ENCODE results near the gene SPTY2D1.
"Not testable (repeated sequence)": the region's sequence is repeated elsewhere in the genome, so short reads cannot be mapped to it uniquely, and the experiment has no call there.

Gene SPTY2D1

DNA sequence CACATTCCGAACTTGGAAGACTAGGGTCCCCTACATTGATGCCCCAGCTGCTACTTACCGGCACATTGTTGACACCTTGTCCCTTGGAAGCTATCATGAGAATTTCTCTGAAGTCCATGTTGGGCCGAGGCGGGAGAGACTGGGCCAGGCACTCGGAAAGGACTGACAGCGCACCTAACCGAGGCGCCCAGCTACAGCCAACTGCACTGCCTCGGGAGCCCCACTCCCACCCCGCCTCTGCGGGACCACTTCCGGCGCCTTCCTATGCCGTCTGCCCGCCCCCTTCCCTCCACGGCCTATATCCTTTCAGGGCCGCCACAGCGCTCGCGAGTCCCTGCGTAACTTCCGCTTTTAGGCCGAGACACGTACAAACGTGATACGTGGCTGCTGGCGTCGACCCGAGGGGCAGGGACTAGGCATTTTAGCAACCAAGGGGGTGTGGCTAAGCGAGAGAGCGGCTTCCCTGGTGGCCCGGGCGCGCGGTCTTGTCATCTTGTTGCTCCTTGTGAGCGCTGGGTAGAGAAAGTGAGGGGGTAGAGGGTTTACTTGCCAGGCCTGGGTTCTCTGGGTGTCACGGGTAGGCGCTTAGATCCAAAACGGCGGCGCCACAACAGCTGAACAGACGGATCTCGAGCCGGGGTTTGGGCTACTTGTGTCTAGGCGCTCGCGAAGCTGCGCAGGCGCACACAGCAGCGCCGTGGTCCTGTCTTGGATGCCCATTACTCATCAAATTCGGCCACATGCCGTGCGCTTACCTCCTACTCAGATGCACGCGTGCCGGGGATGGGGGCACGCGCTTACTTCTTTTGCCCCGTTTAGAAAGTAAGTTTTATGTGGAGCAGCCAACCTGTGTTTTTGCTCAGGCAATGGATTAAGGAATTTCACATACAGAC, at the start of gene SPTY2D1:
TSS of gene SPTY2D1 (minus strand) at position 203 of the 893 bp plus-strand sequence. CDS start at position 118, 85 bp downstream.
- peak; percentile 96 for DNase-seq (ENCODE audit: low read depth)

GRCh38 chr11:18682466-18682865, 48.3 kb upstream of the SPTY2D1 start:
- DNase-seq (ENCODE audit: low read depth): no peak

- DNase-seq (ENCODE audit: low read depth): not testable (repeated sequence)
Observed at GRCh38 chr11:18681949-18682348, 47.8 kb upstream of the SPTY2D1 start.

GRCh38 chr11:18677560-18677959, 43.4 kb upstream of the SPTY2D1 start:
- DNase-seq (ENCODE audit: low read depth): no peak

GRCh38 chr11:18676803-18677202, 42.7 kb upstream of the SPTY2D1 start:
- no peak for DNase-seq (ENCODE audit: low read depth)

- DNase-seq (ENCODE audit: low read depth): peak; percentile 9
Observed at GRCh38 chr11:18672209-18672608, 38.1 kb upstream of the SPTY2D1 start.

DNA sequence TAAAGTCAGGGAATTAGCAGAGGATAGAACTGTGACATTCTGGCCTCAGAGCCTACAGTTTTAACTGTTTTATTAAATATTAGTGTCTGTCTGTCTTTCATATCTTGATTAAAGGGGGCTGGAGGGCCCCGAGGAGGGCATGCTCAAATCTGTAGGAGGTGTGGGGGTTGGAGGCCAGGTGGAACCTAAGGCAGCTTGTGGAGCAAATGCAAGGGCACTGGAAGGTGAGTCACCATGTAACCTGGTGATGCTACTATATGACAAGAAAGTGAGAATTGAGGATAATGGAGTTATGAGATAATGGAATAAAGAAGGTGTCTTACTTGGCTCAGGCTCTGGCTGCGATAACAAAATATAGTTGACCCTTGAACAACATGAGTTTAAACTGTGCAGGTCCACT, 37.1 kb upstream of the SPTY2D1 start:
- no peak for DNase-seq (ENCODE audit: low read depth)

DNA sequence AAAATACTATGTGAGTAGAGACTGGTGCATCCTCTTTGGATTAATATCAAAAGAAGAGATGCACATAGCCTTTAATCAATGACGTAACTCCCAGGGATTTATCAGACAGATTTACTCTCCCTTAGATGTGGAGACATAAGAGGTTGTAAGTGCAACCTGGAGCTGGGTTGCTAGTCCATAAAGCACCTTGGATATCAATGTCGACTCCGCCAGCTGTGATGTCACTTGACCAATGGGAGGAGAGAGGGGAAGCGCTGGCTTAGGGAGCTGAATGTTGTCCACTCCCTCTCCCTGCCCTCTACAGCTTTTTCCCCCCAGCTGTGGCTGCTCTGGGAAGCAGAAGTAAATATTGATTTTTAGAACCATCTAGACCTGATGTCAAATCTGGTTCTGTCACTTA, 35.6 kb upstream of the SPTY2D1 start:
- DNase-seq (ENCODE audit: low read depth): no peak

- DNase-seq (ENCODE audit: low read depth): no peak
Observed at GRCh38 chr11:18669219-18669596, 35.1 kb upstream of the SPTY2D1 start.

DNA sequence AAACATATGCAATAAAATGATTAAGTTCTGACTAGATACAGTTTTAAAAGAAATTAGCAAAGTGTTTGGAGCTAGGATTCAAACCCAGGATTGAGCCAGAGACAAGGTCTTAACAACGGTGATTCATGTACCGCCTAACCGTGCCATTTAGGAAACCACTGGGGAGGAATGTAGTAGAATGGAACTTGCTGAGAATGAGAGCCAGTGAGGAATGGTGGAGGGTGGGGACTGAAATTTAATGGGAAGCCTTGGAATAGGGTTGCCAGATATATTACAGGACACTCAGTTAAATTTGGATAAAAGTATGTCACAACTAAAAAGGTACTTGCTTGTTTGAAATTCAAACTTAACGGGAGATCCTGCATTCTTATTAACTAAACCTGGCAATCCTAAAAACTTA, 34.0 kb upstream of the SPTY2D1 start:
- no peak for DNase-seq (ENCODE audit: low read depth)

DNA sequence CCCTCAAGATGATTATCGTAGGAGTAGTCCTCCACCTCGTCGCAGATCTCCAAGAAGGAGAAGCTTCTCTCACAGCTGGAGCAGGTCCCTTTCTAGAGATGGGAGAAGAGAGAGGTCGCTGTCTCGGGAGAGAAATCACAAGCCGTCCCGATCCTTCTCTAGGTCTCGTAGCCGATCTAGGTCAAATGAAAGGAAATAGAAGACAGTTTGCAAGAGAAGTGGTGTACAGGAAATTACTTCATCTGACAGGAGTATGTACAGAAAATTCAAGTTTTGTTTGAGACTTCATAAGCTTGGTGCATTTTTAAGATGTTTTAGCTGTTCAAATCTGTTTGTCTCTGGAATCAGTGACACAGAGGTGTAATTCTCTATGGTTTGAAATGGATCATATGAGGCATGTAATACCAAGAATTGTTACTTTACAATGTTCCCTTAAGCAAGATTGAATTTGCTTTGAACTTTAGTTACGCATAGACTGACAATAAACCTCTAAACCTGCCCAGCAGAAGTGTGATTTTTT, 31.3 kb upstream of the SPTY2D1 start:
- not testable (repeated sequence) for DNase-seq (ENCODE audit: low read depth)

GRCh38 chr11:18657673-18658072, 23.5 kb upstream of the SPTY2D1 start:
- no peak for DNase-seq (ENCODE audit: low read depth)

GRCh38 chr11:18650859-18651557, 16.9 kb upstream of the SPTY2D1 start:
- no peak for DNase-seq (ENCODE audit: low read depth)

- no peak for DNase-seq (ENCODE audit: low read depth)
Observed at GRCh38 chr11:18650353-18650752, 16.2 kb upstream of the SPTY2D1 start.

DNA sequence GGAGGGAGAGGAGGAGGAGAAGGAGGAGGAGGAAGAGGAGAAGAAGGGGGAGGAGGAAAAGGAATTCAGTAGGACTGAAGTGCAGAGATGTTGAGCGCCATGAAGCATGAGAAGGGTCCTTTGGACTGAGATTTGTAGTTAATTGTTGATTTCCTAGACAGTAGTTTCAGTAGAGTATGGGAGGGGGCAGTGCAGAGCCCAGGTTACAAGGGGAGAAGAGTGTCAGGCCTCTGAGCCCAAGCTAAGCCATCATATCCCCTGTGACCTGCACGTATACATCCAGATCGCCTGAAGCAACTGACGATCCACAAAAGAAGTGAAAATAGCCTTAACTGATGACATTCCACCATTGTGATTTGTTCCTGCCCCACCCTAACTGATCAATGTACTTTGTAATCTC, 8.9 kb upstream of the SPTY2D1 start:
- not testable (repeated sequence) for DNase-seq (ENCODE audit: low read depth)

DNA sequence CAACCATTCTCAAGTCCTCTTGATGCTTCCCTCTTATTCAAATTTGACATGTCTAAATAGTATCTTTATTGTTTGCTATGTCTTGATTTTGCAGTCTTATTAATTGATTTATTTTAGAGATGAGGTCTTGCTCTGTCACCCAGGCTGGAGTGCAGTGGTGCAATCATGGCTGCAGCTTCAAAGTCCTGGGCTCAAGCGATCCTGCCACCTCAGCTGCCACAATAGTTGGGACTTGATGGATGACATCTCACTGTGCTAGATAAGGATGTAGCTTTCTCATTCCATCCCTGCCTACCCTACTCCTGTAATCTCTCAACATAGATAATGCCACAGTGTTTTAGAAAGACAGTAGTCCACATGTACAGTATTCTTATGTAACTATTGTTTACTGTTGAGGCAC, 7.5 kb upstream of the SPTY2D1 start:
- DNase-seq (ENCODE audit: low read depth): no peak

GRCh38 chr11:18633256-18634139, 644 bp downstream of the SPTY2D1 start:
- no peak for DNase-seq (ENCODE audit: low read depth)

DNA sequence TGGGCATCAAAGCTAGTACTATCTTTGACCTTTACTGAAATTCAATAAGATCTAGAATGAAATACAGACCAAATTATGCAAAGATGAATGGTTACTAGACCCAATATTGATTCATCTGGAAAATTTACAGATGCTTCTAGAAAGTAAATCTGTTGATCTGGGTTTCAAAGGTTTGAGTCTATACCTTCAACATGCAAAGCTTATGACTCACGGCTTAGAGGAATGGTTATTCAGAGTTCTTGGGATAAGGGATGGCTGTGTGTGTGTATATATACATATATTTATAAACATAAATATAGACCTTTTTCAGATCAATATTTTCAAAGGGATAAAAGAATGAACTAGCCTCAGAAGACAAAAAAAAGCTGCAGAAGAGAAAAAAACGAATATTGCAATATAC, 1.3 kb downstream of the SPTY2D1 start:
- DNase-seq (ENCODE audit: low read depth): no peak

GRCh38 chr11:18624161-18624560, 10.0 kb downstream of the SPTY2D1 start:
- no peak for DNase-seq (ENCODE audit: low read depth)

- no peak for DNase-seq (ENCODE audit: low read depth)
Observed at GRCh38 chr11:18623707-18624106, 10.4 kb downstream of the SPTY2D1 start.

DNA sequence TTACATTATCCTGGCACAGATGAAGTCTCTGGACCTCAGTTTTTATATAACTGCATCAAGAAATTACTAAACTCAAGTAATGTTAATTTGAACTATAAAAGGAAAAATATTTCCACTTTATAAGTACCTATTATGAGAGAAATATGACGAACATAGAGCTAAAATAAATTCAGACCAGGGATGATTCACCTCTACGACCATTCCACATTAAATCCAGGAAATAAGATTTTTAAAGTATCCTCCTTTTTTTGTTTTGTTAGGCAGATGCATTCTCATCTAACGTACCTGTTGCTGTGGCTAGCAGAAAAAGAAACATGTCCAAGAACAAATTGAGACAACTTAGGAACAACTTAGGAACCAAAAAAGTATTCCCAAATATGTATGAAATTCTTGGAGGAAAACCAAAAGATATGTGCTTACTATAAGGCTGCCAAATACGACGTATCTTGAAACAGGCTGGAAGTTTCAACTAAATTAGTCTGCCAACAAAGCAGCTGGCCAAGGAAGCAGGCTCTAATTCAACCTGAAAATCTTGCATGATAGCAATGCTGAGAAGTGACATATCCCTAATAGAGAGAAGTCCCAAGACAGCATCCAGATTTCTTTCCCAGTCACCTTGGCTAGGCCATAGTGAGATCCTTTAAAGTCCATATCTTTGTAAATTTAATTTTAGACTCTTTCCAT, 15.7 kb downstream of the SPTY2D1 start:
- no peak for DNase-seq (ENCODE audit: low read depth)

Data from stimulated activated CD8-positive, alpha-beta memory T cell treated with anti-CD3 and anti-CD28 coated beads, Interleukin-15, amount 100 ng/mL, for 1 hour (primary cell).